ENCODE results near the gene NOVA2.

The NOVA2 gene

DNA sequence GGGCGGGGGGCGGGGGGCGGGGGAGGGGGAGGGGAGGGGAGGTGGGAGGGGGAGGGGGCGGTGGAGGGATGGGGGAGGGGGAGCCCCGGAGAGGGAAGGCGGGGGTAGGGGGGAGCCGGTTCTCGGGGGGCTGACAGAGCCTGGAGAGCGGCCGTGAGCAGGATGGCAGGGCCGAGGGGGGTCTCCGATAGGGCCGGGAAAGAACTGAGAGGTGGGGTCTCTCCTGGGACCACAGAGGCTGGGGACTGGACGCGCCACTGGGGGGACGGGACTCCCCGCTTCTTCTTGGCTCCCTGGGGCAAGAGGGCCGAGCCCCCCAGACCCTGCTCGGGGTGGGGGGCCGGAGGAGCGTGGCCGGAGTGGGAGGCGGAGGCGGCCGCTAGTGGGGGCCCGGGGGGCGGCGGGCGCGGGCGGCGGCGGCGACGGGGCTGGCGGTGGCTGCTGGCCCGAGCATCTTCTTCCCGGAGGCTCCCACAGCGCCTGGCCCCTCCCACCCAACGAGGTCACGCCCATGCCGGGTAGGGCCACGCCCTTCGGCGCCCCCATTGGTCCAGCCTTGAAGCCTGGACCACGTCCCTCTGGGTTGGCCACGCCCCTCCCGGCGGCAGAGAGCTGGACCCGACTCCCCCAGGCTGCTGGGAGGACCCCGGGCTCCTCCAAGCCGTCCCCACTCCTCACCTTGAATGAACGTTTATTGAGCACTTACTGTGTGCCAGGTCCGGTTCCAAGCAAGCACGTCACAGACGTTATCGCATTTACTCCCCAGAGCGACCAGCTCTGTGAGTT lies at the start of gene NOVA2:
Gene NOVA2, minus strand, starts transcription at position 313 of the 786 bp plus-strand sequence. CDS start 514 bp downstream, outside the sequence.
- no peak for DNase-seq (ENCODE audit: low read depth in 2 of 2)

DNA sequence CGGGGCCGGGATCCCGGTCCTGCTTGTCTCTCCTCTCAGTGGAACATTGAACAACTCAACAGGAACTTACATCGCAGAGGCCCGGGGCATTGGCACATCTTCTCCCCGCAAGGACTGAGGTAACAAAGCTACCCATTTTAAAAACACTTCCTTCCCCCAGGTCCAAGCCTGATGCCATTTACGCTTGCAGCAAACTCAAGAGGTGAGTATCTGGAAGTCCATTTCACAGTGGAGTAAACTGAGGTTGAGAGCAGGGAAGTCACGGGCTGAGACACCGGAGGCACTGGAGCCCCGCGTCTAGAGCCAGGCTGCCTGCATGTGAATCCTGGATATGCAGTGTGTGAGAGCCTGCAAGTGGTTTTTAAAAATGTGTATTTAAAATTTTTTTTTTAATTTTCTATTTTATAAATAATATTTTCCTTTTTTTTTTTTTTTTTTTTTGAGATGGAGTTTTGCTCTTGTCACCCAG lies 49.7 kb upstream of the NOVA2 start:
- DNase-seq (ENCODE audit: low read depth in 2 of 2) = no peak

DNA sequence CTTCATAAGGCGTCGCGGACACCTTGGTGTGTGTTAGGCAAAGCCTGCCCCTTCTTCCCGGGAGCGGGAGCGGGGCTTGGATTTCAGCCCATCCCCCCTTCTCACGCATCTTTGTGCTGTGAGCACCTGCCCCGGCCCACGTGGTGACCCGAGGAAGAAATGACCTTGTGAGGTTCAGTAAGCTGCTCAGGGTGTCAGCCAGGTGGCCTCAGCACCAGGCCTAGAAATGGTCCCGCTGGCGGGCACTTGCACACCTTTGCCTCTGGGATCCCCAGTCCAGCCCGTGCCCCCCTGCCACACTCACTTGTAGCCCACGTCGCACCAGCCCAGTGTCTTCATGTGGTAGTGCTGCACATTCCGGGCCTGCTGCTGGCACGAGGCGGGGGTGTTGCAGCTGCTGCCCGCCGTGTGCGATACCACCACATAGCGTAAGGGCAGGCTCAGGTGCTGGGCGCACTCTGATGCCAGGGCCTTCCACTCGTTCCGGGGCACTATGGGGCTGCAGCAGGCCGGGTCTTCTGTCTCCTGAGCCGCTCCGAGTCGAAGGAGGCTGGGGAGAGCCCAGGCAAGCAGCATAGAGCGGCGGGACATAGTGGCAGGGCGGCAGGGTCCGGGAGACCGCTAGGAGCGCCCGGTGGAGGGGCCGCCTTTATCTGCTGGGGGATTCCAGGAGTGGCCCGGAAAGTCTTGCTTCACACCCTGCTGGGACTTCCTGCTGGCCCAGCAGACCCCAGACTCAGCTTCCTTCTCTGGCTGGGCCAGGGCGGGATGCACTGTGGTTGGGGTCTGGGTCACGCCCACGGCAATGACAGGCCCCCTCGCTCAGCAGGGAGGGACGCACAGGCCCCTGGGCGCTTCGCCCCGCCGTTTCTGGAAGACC lies 49.0 kb upstream of the NOVA2 start, which contains the start of gene PGLYRP1:
Gene PGLYRP1, minus strand, starts transcription at position 623 of the 880 bp plus-strand sequence. Its CDS starts 32 bp downstream, at position 591.
- DNase-seq (ENCODE audit: low read depth in 2 of 2) = no peak

DNA sequence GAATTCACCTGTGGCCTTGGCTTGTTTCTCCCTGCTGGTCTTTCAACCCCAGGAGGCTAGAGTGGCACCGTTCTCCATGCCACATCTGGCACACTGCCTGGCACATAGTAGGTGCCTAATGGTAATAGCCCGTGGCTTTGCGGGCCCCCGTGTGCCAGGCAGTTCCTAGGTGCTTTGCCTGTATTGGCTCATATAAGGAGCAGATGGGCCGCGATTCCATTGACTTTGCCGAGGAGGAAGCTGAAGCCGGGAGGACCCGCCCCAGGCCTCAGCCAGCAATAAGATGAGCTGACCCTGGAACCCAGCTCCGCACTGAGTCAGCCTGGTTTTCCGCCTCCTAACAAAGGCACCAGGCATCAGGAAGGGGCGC lies 48.4 kb upstream of the NOVA2 start:
- DNase-seq (ENCODE audit: low read depth in 2 of 2) = no peak

DNA sequence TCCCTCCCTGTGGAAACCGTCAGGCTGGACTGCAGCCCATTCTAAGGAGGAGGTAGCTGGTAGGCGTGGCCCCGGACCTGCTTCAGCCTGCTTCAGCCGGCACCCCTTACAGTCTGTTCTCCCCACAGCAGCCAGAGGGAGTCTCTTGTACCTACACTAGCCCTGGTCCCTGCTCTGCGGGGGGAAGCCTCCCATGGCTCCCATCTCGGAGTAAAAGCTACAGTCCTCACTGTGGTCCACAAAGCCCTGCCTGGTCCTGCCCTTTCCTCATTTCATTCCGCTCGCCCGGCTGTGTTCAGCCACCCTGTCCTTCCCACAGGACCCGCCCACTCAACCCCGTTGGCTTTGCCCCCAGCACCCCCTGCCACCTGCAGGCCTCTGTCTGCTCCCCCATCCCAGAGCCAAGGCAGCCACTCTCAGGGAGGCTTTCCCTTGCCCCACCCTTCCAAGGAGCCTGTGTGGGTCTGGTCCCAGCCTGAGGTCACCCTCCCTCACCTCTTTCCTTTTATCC lies 47.9 kb upstream of the NOVA2 start:
- DNase-seq (ENCODE audit: low read depth in 2 of 2) = no peak

DNA sequence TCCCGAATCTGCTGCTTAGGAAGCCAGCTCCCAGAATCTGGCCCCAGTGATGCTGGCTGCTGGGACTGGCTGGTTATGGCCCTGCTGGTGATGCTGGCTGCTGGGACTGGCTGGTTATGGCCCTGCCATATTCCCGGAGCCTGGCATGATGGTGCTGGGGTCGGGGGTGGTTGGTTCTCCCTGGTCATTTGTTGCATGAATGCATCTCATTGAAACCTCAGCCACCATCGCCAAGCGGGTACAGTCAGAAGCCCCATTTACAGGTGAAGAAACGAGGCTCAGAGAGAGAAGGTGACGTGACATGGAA lies 47.1 kb upstream of the NOVA2 start:
- no peak for DNase-seq (ENCODE audit: low read depth in 2 of 2)

- DNase-seq (ENCODE audit: low read depth in 2 of 2) = no peak
Measured at GRCh38 chr19:46019270-46019669, 45.6 kb upstream of the NOVA2 start.

- DNase-seq (ENCODE audit: low read depth in 2 of 2) = no peak
Measured at GRCh38 chr19:46018729-46019251, 45.1 kb upstream of the NOVA2 start.

DNA sequence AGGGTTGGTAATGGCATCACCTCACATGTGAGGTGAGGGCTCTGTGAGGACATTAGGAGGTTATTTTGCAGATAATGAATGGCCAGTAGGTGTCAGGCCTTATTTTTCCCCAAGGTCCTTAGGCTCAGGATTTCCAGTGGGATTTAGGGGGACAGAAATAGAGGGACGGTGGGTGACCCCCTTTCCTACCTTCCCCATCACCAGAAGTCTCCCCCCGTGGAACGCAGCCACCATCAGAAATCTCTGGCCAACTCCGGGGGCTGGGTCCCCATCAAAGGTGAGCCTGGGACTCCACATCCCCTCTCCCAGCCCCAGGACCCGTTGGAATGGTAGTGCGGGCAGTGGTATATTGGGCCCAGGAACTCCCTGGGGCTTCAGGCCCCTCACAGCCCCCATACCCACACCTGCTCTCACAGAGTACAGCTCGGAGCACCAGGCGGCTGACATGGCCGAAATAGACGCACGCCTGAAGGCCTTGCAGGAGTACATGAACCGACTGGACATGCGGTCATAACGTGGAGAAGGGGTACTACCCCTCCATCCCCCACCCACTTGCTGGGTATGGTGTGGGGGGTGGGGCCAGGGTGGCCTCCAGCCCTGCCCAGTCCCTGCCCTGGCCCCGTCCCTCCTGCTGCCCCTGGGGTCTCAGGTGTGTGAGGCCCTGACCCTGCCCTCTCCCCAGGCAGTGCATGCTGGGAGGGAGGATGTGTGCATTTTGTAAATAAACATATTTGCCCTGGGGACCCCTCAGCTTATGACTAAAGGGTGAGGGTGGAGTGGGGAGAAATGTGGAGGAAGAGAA lies 44.4 kb upstream of the NOVA2 start:
- DNase-seq (ENCODE audit: low read depth in 2 of 2) = no peak

- no peak for DNase-seq (ENCODE audit: low read depth in 2 of 2)
Measured at GRCh38 chr19:46017095-46017429, 43.4 kb upstream of the NOVA2 start.

GRCh38 chr19:46016426-46017094 lies 42.9 kb upstream of the NOVA2 start:
- peak; percentile 61 to 65 for DNase-seq (ENCODE audit: low read depth in 2 of 2)

DNA sequence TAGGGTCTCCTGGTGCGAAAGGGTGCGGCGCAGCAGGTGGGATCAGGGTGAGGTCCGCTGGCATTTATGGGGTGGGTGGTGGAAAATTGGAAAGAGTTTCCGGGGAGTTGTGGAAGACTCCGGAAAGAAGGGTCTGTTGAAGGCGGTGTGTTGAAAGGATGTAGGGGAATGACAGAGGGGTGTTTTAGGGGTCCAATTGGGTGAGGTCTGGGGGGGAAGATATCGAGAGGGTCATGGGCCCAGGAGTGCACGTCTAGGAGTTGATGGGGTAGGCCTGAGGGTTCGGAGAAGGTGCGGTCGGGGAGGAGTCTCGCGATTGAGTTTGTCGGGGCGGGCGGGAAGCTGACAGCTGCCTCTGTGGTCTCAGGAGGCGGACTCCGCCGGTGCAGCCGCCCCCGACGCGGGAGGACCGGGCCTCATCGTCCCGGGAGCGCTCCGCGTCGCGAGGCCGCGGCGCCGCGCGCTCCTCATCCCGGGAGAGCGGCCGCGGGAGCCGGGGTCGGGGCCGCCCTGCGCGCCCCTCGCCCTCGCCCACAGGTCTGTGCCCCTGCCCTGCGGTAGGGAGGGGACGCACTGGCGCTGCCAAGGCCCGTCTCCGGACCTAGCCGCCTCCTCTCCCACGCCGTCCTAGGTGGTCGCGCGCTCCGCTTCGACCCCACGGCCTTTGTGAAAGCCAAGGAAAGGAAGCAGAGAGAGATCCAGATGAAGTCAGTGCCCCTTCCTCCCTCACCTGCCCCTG lies 42.2 kb upstream of the NOVA2 start:
- DNase-seq (ENCODE audit: low read depth in 2 of 2) = no peak

DNA sequence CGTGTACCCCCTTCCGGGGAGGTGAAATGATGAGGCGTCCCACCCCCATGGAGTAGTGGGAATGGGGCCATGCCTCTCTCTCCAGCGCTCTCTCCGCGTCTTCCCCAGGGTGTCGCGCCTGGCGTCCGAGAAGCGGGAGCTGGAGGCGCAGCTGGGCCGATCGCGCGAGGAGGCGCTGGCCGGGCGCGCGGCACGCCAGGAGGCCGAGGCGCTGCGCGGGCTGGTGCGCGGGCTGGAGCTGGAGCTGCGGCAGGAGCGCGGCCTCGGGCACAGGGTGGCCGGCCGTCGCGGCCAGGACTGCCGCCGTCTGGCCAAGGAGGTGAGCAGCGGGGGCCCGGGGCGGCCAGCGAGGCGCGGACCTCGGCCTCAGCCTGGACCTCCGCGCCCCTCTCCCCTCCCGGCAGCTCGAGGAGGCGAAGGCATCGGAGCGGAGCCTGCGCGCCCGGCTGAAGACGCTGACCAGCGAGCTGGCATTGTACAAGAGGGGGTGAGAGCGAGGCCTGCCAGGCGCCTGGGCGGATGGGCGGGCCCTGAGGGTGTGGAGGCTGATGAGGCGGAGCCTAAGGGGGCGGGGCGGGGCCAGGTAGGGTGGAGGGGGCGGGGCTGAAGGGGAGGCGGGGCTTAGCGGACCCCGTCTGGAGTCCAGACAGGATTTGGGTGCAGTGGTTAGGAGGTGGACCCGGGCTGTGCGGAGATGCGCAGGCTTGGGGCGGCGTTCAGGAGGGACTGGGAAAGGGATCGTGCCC lies 41.4 kb upstream of the NOVA2 start:
- DNase-seq (ENCODE audit: low read depth in 2 of 2) = peak; percentile 38 to 54

DNA sequence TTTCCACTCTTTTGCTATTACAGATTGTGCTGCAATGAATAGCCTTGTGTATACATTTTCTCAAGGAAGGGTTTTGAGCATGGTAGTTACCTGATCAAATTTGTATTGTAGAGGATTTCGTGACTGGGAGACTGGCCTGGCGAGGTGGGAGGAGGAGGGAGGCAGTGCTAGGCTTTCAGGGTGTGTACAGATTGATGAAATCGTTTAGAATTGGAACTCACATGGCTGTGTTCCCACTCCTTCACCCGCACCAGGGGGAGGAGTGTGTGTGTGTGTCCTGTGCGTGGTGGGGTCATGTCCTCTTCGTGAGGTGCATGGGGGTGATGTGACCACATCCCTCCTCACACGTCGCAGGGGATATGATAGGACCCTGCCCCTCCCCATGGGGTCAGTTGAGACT lies 40.9 kb upstream of the NOVA2 start:
- no peak for DNase-seq (ENCODE audit: low read depth in 2 of 2)

GRCh38 chr19:46009530-46010510 lies 36.2 kb upstream of the NOVA2 start:
- peak; percentile 31 to 54 for DNase-seq (ENCODE audit: low read depth in 2 of 2)

DNA sequence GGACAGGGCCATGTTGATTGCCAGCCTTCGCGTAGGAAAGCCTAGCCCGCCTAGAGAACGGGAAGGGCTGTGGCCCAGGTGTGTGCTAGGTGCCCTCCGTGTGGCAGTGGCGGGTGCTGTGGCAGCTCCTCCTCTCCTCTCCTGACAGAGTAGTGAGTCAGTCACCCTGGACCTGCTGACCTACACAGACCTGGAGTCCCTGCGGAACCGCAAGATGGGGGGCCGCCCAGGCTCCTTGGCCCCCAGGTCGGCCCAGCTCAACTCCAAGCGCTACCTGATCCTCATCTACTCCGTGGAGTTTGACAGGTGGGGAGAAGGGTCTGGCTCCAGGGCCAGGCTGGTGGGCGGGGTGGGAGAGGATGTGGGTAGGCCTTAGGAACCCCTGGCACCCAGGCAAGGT lies 32.7 kb upstream of the NOVA2 start:
- DNase-seq (ENCODE audit: low read depth in 2 of 2) = no peak

GRCh38 chr19:46002678-46003275 lies 29.1 kb upstream of the NOVA2 start:
- DNase-seq (ENCODE audit: low read depth in 2 of 2) = no peak

Measured in stimulated activated CD4-positive, alpha-beta T cell treated with anti-CD3 and anti-CD28 coated beads, Interleukin-1b, Interleukin-23, amount 100 ng/mL, for 1 hour (primary cell).